Fibroblast of lung (primary cell): ENCODE measurements around the gene GRK4. TPM values are rescaled to one million over a fixed set of nuclear protein-coding genes. Genes with fewer than 3 reads are reported as not detected.

ENCODE experiments used
- DNase-seq, 2 donors: peaks; one replicate each; pipeline versions ENCODE4 v3.0.0 to v3.0.0-alpha.2; 2010; ENCODE audit warnings: low read depth in 2 of 2
- H2AFZ ChIP-seq: 2 replicates; pipeline ENCODE4 v1.5.1; 2012; ENCODE audit warnings: low read length, control low read depth, inconsistent platforms
- H3K27ac ChIP-seq: 2 replicates; pipeline ENCODE4 v1.5.1; 2011; ENCODE audit warnings: low read length, control low read depth; ENCODE audit not compliant: insufficient read depth
- H3K27me3 ChIP-seq: 2 replicates; pipeline ENCODE4 v1.5.1; 2011; ENCODE audit warnings: mild to moderate bottlenecking, low read length; ENCODE audit not compliant: control insufficient read depth, insufficient read depth
- H3K36me3 ChIP-seq: 2 replicates; pipeline ENCODE4 v1.5.1; 2011; ENCODE audit warnings: low read length; ENCODE audit not compliant: control insufficient read depth, insufficient read depth
- H3K4me1 ChIP-seq: 2 replicates; pipeline ENCODE4 v1.5.1; 2011; ENCODE audit warnings: low read length; ENCODE audit not compliant: control insufficient read depth, insufficient read depth; ENCODE audit errors: extremely low read depth
- H3K4me2 ChIP-seq: 2 replicates; pipeline ENCODE4 v1.5.1; 2011; ENCODE audit warnings: low read length, control low read depth; ENCODE audit not compliant: insufficient read depth; ENCODE audit errors: extremely low read depth
- H3K4me3 ChIP-seq, 4 experiments: fragments of 200-600 bp in 1 of 4; sonication (generic) in 1 of 4; replicated peaks in 1 of 4; 2 replicates each; pipeline ENCODE4 v1.5.1; 2011 to 2016; ENCODE audit warnings: low read length in 4 of 4, low read depth in 3 of 4, mild to moderate bottlenecking in 3 of 4, control low read depth in 2 of 4, inconsistent platforms in 1 of 4, mixed read lengths in 1 of 4; ENCODE audit not compliant: insufficient read depth in 1 of 4; ENCODE audit errors: control extremely low read depth in 1 of 4
- H3K79me2 ChIP-seq: 2 replicates; pipeline ENCODE4 v1.5.1; 2012; ENCODE audit warnings: mild to moderate bottlenecking, low read length, inconsistent platforms; ENCODE audit not compliant: control insufficient read depth, insufficient read depth
- H3K9ac ChIP-seq: 2 replicates; pipeline ENCODE4 v1.5.1; 2011; ENCODE audit warnings: mild to moderate bottlenecking, low read length, control low read depth; ENCODE audit not compliant: insufficient read depth
- H3K9me3 ChIP-seq: 2 replicates; pipeline ENCODE4 v1.5.1; 2012; ENCODE audit warnings: low read depth, low read length; ENCODE audit not compliant: control insufficient read depth, insufficient read depth
- H4K20me1 ChIP-seq: 2 replicates; pipeline ENCODE4 v1.5.1; 2011; ENCODE audit warnings: low read length; ENCODE audit not compliant: control insufficient read depth, insufficient read depth; ENCODE audit errors: extremely low read depth
- CTCF ChIP-seq, 2 donors: IDR thresholded peaks in 1 of 2; conservative IDR thresholded peaks in 1 of 2; 1 replicate in 1 of 2; 2 replicates in 1 of 2; pipeline ENCODE4 v1.5.1; 2011 to 2012; ENCODE audit warnings: low read length in 2 of 2, control low read depth in 1 of 2, inconsistent platforms in 1 of 2, low read depth in 1 of 2, mild to moderate bottlenecking in 1 of 2
- EZH2 ChIP-seq: IDR thresholded peaks from 2 replicates; pipeline ENCODE4 v1.5.1; 2012; ENCODE audit warnings: low read length, control low read depth, mild to moderate bottlenecking; ENCODE audit errors: missing control alignments
- polyA plus RNA-seq, 2 donors: library from polyadenylated mRNA; depleted of rRNA in 1 of 2; stranded (reverse) in 1 of 2; unstranded in 1 of 2; fragments of >200 nt; gene quantifications; 2 replicates each; pipeline ENCODE4 v1.2.1, GENCODE V29; 2011 to 2012; ENCODE audit warnings: missing spikeins in 1 of 2
- total RNA-seq: library from RNA; depleted of rRNA; stranded (reverse); fragments of >200 nt; gene quantifications from 2 replicates; pipeline ENCODE4 v1.2.1, GENCODE V29; 2014

The GRK4 gene
- total and polyA plus RNA-seq, 2 donors (not counting 1 experiment from before 2014, with no cell fraction given), result 4.4 to 5.9 TPM

- Histone ChIP-seq H3K36me3 (peaks cover 45% of the 10 kb centered on the region), H3K9me3 (no peaks in the 10 kb centered on the region), H4K20me1 (no peaks in the 10 kb centered on the region), H3K4me2 (no peak overlapping the region), H3K9ac (no peak overlapping the region), H2AFZ (no peak overlapping the region), H3K79me2 (peaks cover 3% of the 10 kb centered on the region), H3K27me3 (no peaks in the 10 kb centered on the region), H3K4me1 (peaks cover 3% of the 10 kb centered on the region), H3K4me3 (no peak overlapping the region), H3K27ac (no peak overlapping the region)
- no peak for DNase-seq
- no peak for TF ChIP-seq CTCF (conservative IDR thresholded peaks at IDR 0.05 in 1 of 2, IDR thresholded peaks at IDR 0.05 in 1 of 2; ENCODE audit: low read depth in 1 of 2, low read length in 2 of 2)
- TF ChIP-seq EZH2, result no peak
Observed at GRCh38 chr4:2927696-2928075, 35.7 kb upstream of the GRK4 start.

- Histone ChIP-seq H2AFZ (no peak overlapping the region), H3K27me3 (no peaks in the 10 kb centered on the region), H3K79me2 (peaks cover 9% of the 10 kb centered on the region), H3K4me2 (no peak overlapping the region), H3K9me3 (no peaks in the 10 kb centered on the region), H3K36me3 (peaks cover 45% of the 10 kb centered on the region), H3K9ac (no peak overlapping the region), H3K4me3 (no peak overlapping the region), H4K20me1 (no peaks in the 10 kb centered on the region), H3K27ac (no peak overlapping the region), H3K4me1 (peaks cover 4% of the 10 kb centered on the region)
- DNase-seq, result no peak
- TF ChIP-seq CTCF (conservative IDR thresholded peaks at IDR 0.05 in 1 of 2, IDR thresholded peaks at IDR 0.05 in 1 of 2; ENCODE audit: low read depth in 1 of 2, low read length in 2 of 2) (no peak), EZH2 (no peak)
Observed at GRCh38 chr4:2928242-2929176, 34.9 kb upstream of the GRK4 start.

GRCh38 chr4:2929469-2929868, 33.9 kb upstream of the GRK4 start:
- TF ChIP-seq EZH2 (no peak), CTCF (conservative IDR thresholded peaks at IDR 0.05 in 1 of 2, IDR thresholded peaks at IDR 0.05 in 1 of 2; ENCODE audit: low read depth in 1 of 2, low read length in 2 of 2) (no peak)
- no peaks in the 10 kb centered on the region for H4K20me1 ChIP-seq
- no peaks in the 10 kb centered on the region for H3K9me3 ChIP-seq
- H3K4me2 ChIP-seq, result no peak overlapping the region
- peaks cover 4% of the 10 kb centered on the region for H3K4me1 ChIP-seq
- no peak overlapping the region for H2AFZ ChIP-seq
- no peak for DNase-seq
- H3K36me3 ChIP-seq, result peaks cover 45% of the 10 kb centered on the region
- no peaks in the 10 kb centered on the region for H3K27me3 ChIP-seq
- peaks cover 12% of the 10 kb centered on the region for H3K79me2 ChIP-seq
- no peak overlapping the region for H3K27ac ChIP-seq
- H3K4me3 ChIP-seq, result no peak overlapping the region
- H3K9ac ChIP-seq, result no peak overlapping the region
